H1 (cell line): ENCODE results near the gene TTC6. TPM values are rescaled to one million over a fixed set of nuclear protein-coding genes. Genes with fewer than 3 reads are reported as not detected.
A peak's percentile ranks its signal among the peaks of the same experiment; 100 is the strongest.

ENCODE experiments used
- BRCA1 ChIP-seq: IDR thresholded peaks from 2 replicates; pipeline ENCODE4 v1.6.1; 2012; ENCODE audit warnings: low read depth, low read length, improper control_type of control experiment
- CHD7 ChIP-seq: fragments of 300-600 bp; sonication (generic); IDR thresholded peaks from 2 replicates; pipeline ENCODE4 v1.7.1; 2012; ENCODE audit warnings: low read length, moderate library complexity, mild to moderate bottlenecking, inconsistent platforms; ENCODE audit not compliant: insufficient replicate concordance
- EZH2 ChIP-seq: fragments of 200-600 bp; sonication (generic); IDR thresholded peaks from 2 replicates; pipeline ENCODE4 v1.7.1; 2012; ENCODE audit warnings: low read depth, mild to moderate bottlenecking, moderate library complexity, low read length, inconsistent platforms; ENCODE audit not compliant: severe bottlenecking
- FOSL1 ChIP-seq: IDR thresholded peaks from 2 replicates; pipeline ENCODE4 v1.6.1; 2011; ENCODE audit warnings: mild to moderate bottlenecking, low read depth, low read length, moderate library complexity; ENCODE audit not compliant: insufficient read depth
- HDAC6 ChIP-seq: IDR thresholded peaks from one replicate; pipeline ENCODE4 v1.7.1; 2012; ENCODE audit warnings: low read depth, mild to moderate bottlenecking, inconsistent platforms, low read length, moderate library complexity
- POLR2A ChIP-seq, 2 experiments: IDR thresholded peaks; 1 replicate in 1 of 2; 2 replicates in 1 of 2; pipeline ENCODE4 v1.6.1; 2011; ENCODE audit warnings: low read depth in 2 of 2, low read length in 2 of 2, mild to moderate bottlenecking in 2 of 2; ENCODE audit errors: control extremely low read depth in 1 of 2
- POLR2AphosphoS5 ChIP-seq: IDR thresholded peaks from 2 replicates; pipeline ENCODE4 v1.6.1; 2011; ENCODE audit warnings: low read depth, low read length
- RNF2 ChIP-seq: fragments of 200-900, 300-1000 bp; sonication (generic); IDR thresholded peaks from 2 replicates; pipeline ENCODE4 v1.7.1; 2016; ENCODE audit warnings: borderline replicate concordance, low read depth, mild to moderate bottlenecking, antibody characterized with exemption, low read length; ENCODE audit not compliant: poor library complexity, severe bottlenecking; ENCODE audit errors: missing control alignments
- SRF ChIP-seq: IDR thresholded peaks from 2 replicates; pipeline ENCODE4 v1.6.1; 2011; ENCODE audit warnings: mild to moderate bottlenecking, low read depth, low read length, moderate library complexity
- TAF1 ChIP-seq: IDR thresholded peaks from 2 replicates; pipeline ENCODE4 v1.6.1; 2011; ENCODE audit warnings: mild to moderate bottlenecking, low read depth, low read length
- polyA plus RNA-seq, 7 experiments: library from polyadenylated mRNA; depleted of rRNA in 3 of 7; stranded (reverse) in 5 of 7; unstranded in 2 of 7; fragments of >200 nt in 5 of 7; fragments of 200-250 nt in 2 of 7; gene quantifications; 1 replicate in 5 of 7; 2 replicates in 1 of 7; 4 replicates in 1 of 7; pipeline versions ENCODE4 v1.2.1 to v1.2.3, GENCODE V29; 2011 to 2013; ENCODE audit warnings: missing spikeins in 2 of 7, mixed read lengths in 2 of 7
- total RNA-seq: library from RNA; stranded (reverse); fragmentation: NEBNext Ultra II Directional; extraction: Animal tissue kit (Norgen Biotek cat#: 25700); gene quantifications from 2 replicates; pipeline ENCODE4 v1.2.1, GENCODE V29; 2021

The TTC6 gene
- total and polyA plus RNA-seq, 2 of the 8 experiments (the other 6 are each of a cell fraction or from before 2014, with no cell fraction given), result 0.02 TPM; not detected in 1

GRCh38 chr14:37591311-37591940 lies 4.0 kb upstream of the TTC6 start (continued):
- TF ChIP-seq CHD7, result peak; percentile 44
- no peak for TF ChIP-seq EZH2
- TF ChIP-seq POLR2A (IDR thresholded peaks at IDR 0.05; ENCODE audit: control extremely low read depth in 1 of 2, low read depth in 2 of 2, low read length in 2 of 2), result no peak
- no peak for TF ChIP-seq POLR2AphosphoS5
- TF ChIP-seq BRCA1, result no peak
- TF ChIP-seq FOSL1, result no peak
- peak; percentile 62 for TF ChIP-seq RNF2
- TF ChIP-seq TAF1, result no peak
- no peak for TF ChIP-seq HDAC6
- no peak for TF ChIP-seq SRF
